ENCODE results near the gene GIMAP2. TPM values are rescaled to one million over a fixed set of nuclear protein-coding genes. Genes with fewer than 3 reads are reported as not detected.

GIMAP2 gene
- total RNA-seq, 2 experiments from 2014 or later = 64.1 to 65.1 TPM

- ChIA-PET POLR2A (interaction anchor here (0.6 to 4.6 kb wide), 21 partner anchors 9 to 289 kb away, joined by 3 to 50 read pairs (median 10); partner anchors contain the start of genes GIMAP1, GIMAP2, GIMAP4 and GIMAP6), CTCF (interaction anchor here (0.6 to 2.4 kb wide), 9 partner anchors 18 to 289 kb away, joined by 3 to 12 read pairs (median 5); partner anchors contain the start of genes GIMAP1 and GIMAP2)
- H3K4me1 Mint-ChIP-seq (ENCODE audit: low read depth) = peaks cover 74% of the 10 kb centered on the region
- no peaks in the 10 kb centered on the region for H3K27me3 Mint-ChIP-seq
- Histone ChIP-seq H3K4me1 (ENCODE audit: insufficient read depth, low read length) (peaks cover 58% of the 10 kb centered on the region), H3K36me3 (ENCODE audit: insufficient read depth, low read length) (peaks cover 51% of the 10 kb centered on the region), H3K27ac (ENCODE audit: low read depth in 1 of 2, low read length in 2 of 2) (peak overlapping the region; percentile 80 to 87), H3K27me3 (ENCODE audit: control insufficient read depth in 1 of 2, insufficient read depth in 2 of 2, low read length in 2 of 2) (no peaks in the 10 kb centered on the region), H3K9me3 (ENCODE audit: control insufficient read depth in 1 of 2, insufficient read depth in 1 of 2, low read length in 2 of 2) (no peaks in the 10 kb centered on the region), H3K4me3 (ENCODE audit: low read length) (peak overlapping the region; percentile 65)
- no peak for ATAC-seq (ENCODE audit: poor library complexity)
- peak overlapping the region; percentile 96 for H3K4me3 Mint-ChIP-seq
- H3K36me3 Mint-ChIP-seq (ENCODE audit: low read depth) = peaks cover 63% of the 10 kb centered on the region
- no peaks in the 10 kb centered on the region for H3K9me3 Mint-ChIP-seq
- intact Hi-C loops (cut with DNase I, micrococcal nuclease) = loop anchor here (1.0 to 5.0 kb wide), 6 partner anchors 51 to 285 kb away; partner anchors contain the start of genes GIMAP2 (in 1 of the 2), GIMAP4 (in 1 of the 2) and GIMAP6 (in 1 of the 2)
- DNase-seq = peak in 4 of 14 experiments; percentile 38 to 81 (median 50)
- peak overlapping the region; percentile 87 for H3K27ac Mint-ChIP-seq
- TF ChIP-seq, protein P1, sequence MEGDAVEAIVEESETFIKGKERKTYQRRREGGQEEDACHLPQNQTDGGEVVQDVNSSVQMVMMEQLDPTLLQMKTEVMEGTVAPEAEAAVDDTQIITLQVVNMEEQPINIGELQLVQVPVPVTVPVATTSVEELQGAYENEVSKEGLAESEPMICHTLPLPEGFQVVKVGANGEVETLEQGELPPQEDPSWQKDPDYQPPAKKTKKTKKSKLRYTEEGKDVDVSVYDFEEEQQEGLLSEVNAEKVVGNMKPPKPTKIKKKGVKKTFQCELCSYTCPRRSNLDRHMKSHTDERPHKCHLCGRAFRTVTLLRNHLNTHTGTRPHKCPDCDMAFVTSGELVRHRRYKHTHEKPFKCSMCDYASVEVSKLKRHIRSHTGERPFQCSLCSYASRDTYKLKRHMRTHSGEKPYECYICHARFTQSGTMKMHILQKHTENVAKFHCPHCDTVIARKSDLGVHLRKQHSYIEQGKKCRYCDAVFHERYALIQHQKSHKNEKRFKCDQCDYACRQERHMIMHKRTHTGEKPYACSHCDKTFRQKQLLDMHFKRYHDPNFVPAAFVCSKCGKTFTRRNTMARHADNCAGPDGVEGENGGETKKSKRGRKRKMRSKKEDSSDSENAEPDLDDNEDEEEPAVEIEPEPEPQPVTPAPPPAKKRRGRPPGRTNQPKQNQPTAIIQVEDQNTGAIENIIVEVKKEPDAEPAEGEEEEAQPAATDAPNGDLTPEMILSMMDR (IDR thresholded peaks at IDR 0.05) = no peak
These were observed 52.6 kb downstream of the GIMAP2 start for GRCh38 chr7:150738092-150738491.

GRCh38 chr7:150738591-150739001 is 53.1 kb downstream of the GIMAP2 start:
- Mint-ChIP-seq H3K9me3 (no peaks in the 10 kb centered on the region), H3K4me3 (peak overlapping the region; percentile 96), H3K4me1 (ENCODE audit: low read depth) (peaks cover 74% of the 10 kb centered on the region), H3K27ac (peak overlapping the region; percentile 87), H3K36me3 (ENCODE audit: low read depth) (peaks cover 68% of the 10 kb centered on the region), H3K27me3 (no peaks in the 10 kb centered on the region)
- ChIA-PET POLR2A (interaction anchor here (0.6 to 4.6 kb wide), 23 partner anchors 9 to 333 kb away, joined by 3 to 50 read pairs (median 7); partner anchors contain the start of genes GIMAP1, GIMAP2, GIMAP4 and GIMAP6), CTCF (interaction anchor here (0.6 to 2.4 kb wide), 7 partner anchors 17 to 290 kb away, joined by 3 to 12 read pairs (median 5); partner anchors contain the start of genes GIMAP1 and GIMAP2)
- ATAC-seq (ENCODE audit: poor library complexity) = no peak
- DNase-seq = peak in 2 of 14 experiments; percentile 28 to 65
- TF ChIP-seq, protein P1 (IDR thresholded peaks at IDR 0.05) = no peak
- Histone ChIP-seq H3K4me3 (ENCODE audit: low read length) (peak overlapping the region; percentile 65), H3K27me3 (ENCODE audit: control insufficient read depth in 1 of 2, insufficient read depth in 2 of 2, low read length in 2 of 2) (no peaks in the 10 kb centered on the region), H3K27ac (ENCODE audit: low read depth in 1 of 2, low read length in 2 of 2) (peak overlapping the region; percentile 80 to 87), H3K9me3 (ENCODE audit: control insufficient read depth in 1 of 2, insufficient read depth in 1 of 2, low read length in 2 of 2) (no peaks in the 10 kb centered on the region), H3K36me3 (ENCODE audit: insufficient read depth, low read length) (peaks cover 56% of the 10 kb centered on the region), H3K4me1 (ENCODE audit: insufficient read depth, low read length) (peaks cover 59% of the 10 kb centered on the region)
- intact Hi-C loops (cut with DNase I, micrococcal nuclease) = loop anchor here (1.0 to 5.0 kb wide), 7 partner anchors 51 to 290 kb away; partner anchors contain the start of genes GIMAP2 (in 1 of the 2), GIMAP4 (in 1 of the 2) and GIMAP6 (in 1 of the 2)

- TF ChIP-seq, protein P1 (IDR thresholded peaks at IDR 0.05) = no peak
- peak overlapping the region; percentile 80 to 87 for H3K27ac ChIP-seq (ENCODE audit: low read depth in 1 of 2, low read length in 2 of 2)
- H3K4me3 ChIP-seq (ENCODE audit: low read length) = peak overlapping the region; percentile 65
- H3K36me3 ChIP-seq (ENCODE audit: insufficient read depth, low read length) = peaks cover 60% of the 10 kb centered on the region
- intact Hi-C loops (cut with DNase I, micrococcal nuclease) = loop anchor here (1.0 to 5.0 kb wide), 6 partner anchors 52 to 291 kb away; partner anchors contain the start of genes GIMAP2 (in 1 of the 2), GIMAP4 (in 1 of the 2) and GIMAP6 (in 1 of the 2)
- Mint-ChIP-seq H3K27ac (peak overlapping the region; percentile 87), H3K36me3 (ENCODE audit: low read depth) (peaks cover 72% of the 10 kb centered on the region), H3K9me3 (no peaks in the 10 kb centered on the region), H3K27me3 (no peaks in the 10 kb centered on the region), H3K4me1 (ENCODE audit: low read depth) (peaks cover 74% of the 10 kb centered on the region), H3K4me3 (peak overlapping the region; percentile 96)
- peaks cover 59% of the 10 kb centered on the region for H3K4me1 ChIP-seq (ENCODE audit: insufficient read depth, low read length)
- H3K27me3 ChIP-seq (ENCODE audit: control insufficient read depth in 1 of 2, insufficient read depth in 2 of 2, low read length in 2 of 2) = no peaks in the 10 kb centered on the region
- DNase-seq = peak in 2 of 14 experiments; percentile 27 to 47
- ChIA-PET CTCF (interaction anchor here (1.1 to 2.4 kb wide), 5 partner anchors 17 to 290 kb away, joined by 3 to 12 read pairs (median 5); partner anchors contain the start of genes GIMAP1 and GIMAP2), POLR2A (interaction anchor here (0.8 to 4.6 kb wide), 19 partner anchors 9 to 333 kb away, joined by 3 to 50 read pairs (median 10); partner anchors contain the start of genes GIMAP1, GIMAP2, GIMAP4 and GIMAP6)
- H3K9me3 ChIP-seq (ENCODE audit: control insufficient read depth in 1 of 2, insufficient read depth in 1 of 2, low read length in 2 of 2) = no peaks in the 10 kb centered on the region
- no peak for ATAC-seq (ENCODE audit: poor library complexity)
These were observed 53.5 kb downstream of the GIMAP2 start for GRCh38 chr7:150739033-150739432.

Measured in CD4-positive, alpha-beta T cell (primary cell).